Esophagus muscularis mucosa (tissue), 4 donors: Measurements from ENCODE around the gene BACE1. TPM values are rescaled to one million over a fixed set of nuclear protein-coding genes. Genes with fewer than 3 reads are reported as not detected.

Experiments
- DNase-seq: peaks from one replicate; pipeline ENCODE4 v3.0.0-alpha.2; 2017; ENCODE audit errors: extremely low spot score
- H3K27ac ChIP-seq, 4 donors: fragments of 200-600 bp; sonication (generic); replicated peaks in 1 of 4; 1 replicate in 3 of 4; 2 replicates in 1 of 4; pipeline ENCODE4 v1.5.1; 2016 to 2019; ENCODE audit warnings: mild to moderate bottlenecking in 1 of 4
- H3K27me3 ChIP-seq, 4 donors: fragments of 200-600 bp; sonication (generic); one replicate each; pipeline versions ENCODE4 v1.5.1 to v1.6.0; 2016 to 2019
- H3K36me3 ChIP-seq, 4 donors: fragments of 200-600 bp; sonication (generic); one replicate each; pipeline ENCODE4 v1.5.1; 2016 to 2019
- H3K4me1 ChIP-seq, 4 donors: fragments of 200-600 bp; sonication (generic); one replicate each; pipeline ENCODE4 v1.5.1; 2016 to 2019
- H3K4me3 ChIP-seq, 4 donors: fragments of 200-600 bp; sonication (generic); 1 replicate in 2 of 4; 2 replicates in 2 of 4; pipeline ENCODE4 v1.5.1; 2016 to 2019; ENCODE audit warnings: mild to moderate bottlenecking in 4 of 4, moderate library complexity in 1 of 4
- H3K9me3 ChIP-seq, 4 donors: fragments of 200-600 bp; sonication (generic); 1 replicate in 3 of 4; 2 replicates in 1 of 4; pipeline ENCODE4 v1.5.1; 2016 to 2019
- CTCF ChIP-seq, 3 experiments: fragments of 200-600 bp in 2 of 3; fragments of 450-650 bp in 1 of 3; sonication (generic) in 2 of 3; IDR thresholded peaks; one replicate each; pipeline ENCODE4 v1.5.1; 2017 to 2019; ENCODE audit warnings: antibody characterized with exemption in 3 of 3, mild to moderate bottlenecking in 2 of 3, moderate library complexity in 1 of 3
- EP300 ChIP-seq: sonication (generic); formaldehyde crosslinking; IDR thresholded peaks from one replicate; pipeline ENCODE4 v1.6.1; 2017; ENCODE audit warnings: antibody characterized with exemption
- POLR2A ChIP-seq: fragments of 450-650 bp; IDR thresholded peaks from one replicate; pipeline ENCODE4 v1.6.1; 2017; ENCODE audit warnings: antibody characterized with exemption, moderate library complexity, mild to moderate bottlenecking, low read depth
- POLR2AphosphoS5 ChIP-seq, 2 donors: sonication (generic); formaldehyde crosslinking; IDR thresholded peaks; one replicate each; pipeline ENCODE4 v1.6.1; 2017; ENCODE audit warnings: antibody characterized with exemption in 2 of 2
- WGBS: methylation state at CpG from one replicate; pipeline ENCODE4 v1.1.5; 2018; 5-methylcytosine and 5-hydroxymethylcytosine counted together
- intact Hi-C: fragments of 100-400 bp; cut with DNase I; formaldehyde crosslinking; loops from one replicate; pipeline ENCODE4 v1.15.1; 2023
- total RNA-seq, 4 donors: library from RNA; depleted of rRNA; stranded (reverse); fragments of >200 nt; gene quantifications; one replicate each; pipeline versions ENCODE4 v1.1.0 to v1.2.1, GENCODE V29; 2016

BACE1 gene
- total RNA-seq, 4 donors from 2014 or later, result 20.8 to 37.7 (median 23.9) TPM

GRCh38 chr11:117313091-117313490 lies 3.0 kb downstream of the BACE1 start:
- intact Hi-C loops, result no loop called here
- TF ChIP-seq EP300, result no peak
- no peak for TF ChIP-seq CTCF (IDR thresholded peaks at IDR 0.05)
- TF ChIP-seq POLR2AphosphoS5 (IDR thresholded peaks at IDR 0.05), result no peak
- no peak for TF ChIP-seq POLR2A
- WGBS, result 90% methylated on average over 5 of the region's 5 CpGs
- Histone ChIP-seq H3K4me1 (peaks cover 21 to 42% (median 32%) of the 10 kb centered on the region in 4 donors), H3K27me3 (no peaks in the 10 kb centered on the region), H3K4me3 (no peak overlapping the region), H3K9me3 (no peaks in the 10 kb centered on the region), H3K36me3 (peaks cover 0 to 7% (median 3%) of the 10 kb centered on the region in 4 donors), H3K27ac (no peak overlapping the region)
- DNase-seq, result no peak

- H3K4me3 ChIP-seq, result no peak overlapping the region
- no peak for DNase-seq
- no peaks in the 10 kb centered on the region for H3K9me3 ChIP-seq
- H3K27me3 ChIP-seq, result no peaks in the 10 kb centered on the region
- intact Hi-C loops, result no loop called here
- TF ChIP-seq EP300 (no peak), POLR2A (no peak), CTCF (IDR thresholded peaks at IDR 0.05) (no peak), POLR2AphosphoS5 (IDR thresholded peaks at IDR 0.05) (no peak)
- peaks cover 0 to 13% (median 5%) of the 10 kb centered on the region in 4 donors for H3K36me3 ChIP-seq
- peaks cover 3 to 12% (median 9%) of the 10 kb centered on the region in 4 donors for H3K4me1 ChIP-seq
- 97% methylated on average over 7 of the region's 7 CpGs for WGBS
- H3K27ac ChIP-seq, result no peak overlapping the region
These were observed 6.7 kb downstream of the BACE1 start for GRCh38 chr11:117309310-117309709.

GRCh38 chr11:117305145-117305544 lies 10.9 kb downstream of the BACE1 start:
- H3K9me3 ChIP-seq, result no peaks in the 10 kb centered on the region
- peaks cover 0 to 8% (median 2%) of the 10 kb centered on the region in 4 donors for H3K36me3 ChIP-seq
- intact Hi-C loops, result no loop called here
- TF ChIP-seq EP300, result no peak
- TF ChIP-seq POLR2AphosphoS5 (IDR thresholded peaks at IDR 0.05), result no peak
- no peak for TF ChIP-seq POLR2A
- no peak for TF ChIP-seq CTCF (IDR thresholded peaks at IDR 0.05)
- H3K27ac ChIP-seq, result no peak overlapping the region
- no peak for DNase-seq
- 98% methylated on average over 3 of the region's 3 CpGs for WGBS
- H3K4me3 ChIP-seq, result no peak overlapping the region
- H3K27me3 ChIP-seq, result no peaks in the 10 kb centered on the region
- H3K4me1 ChIP-seq, result peaks cover 9 to 10% (median 10%) of the 10 kb centered on the region in 4 donors

- Histone ChIP-seq H3K27ac (no peak overlapping the region), H3K4me1 (peaks cover 18 to 23% (median 20%) of the 10 kb centered on the region in 4 donors), H3K4me3 (no peak overlapping the region), H3K9me3 (no peaks in the 10 kb centered on the region), H3K36me3 (peaks cover 0 to 8% (median 2%) of the 10 kb centered on the region in 4 donors), H3K27me3 (no peaks in the 10 kb centered on the region)
- intact Hi-C loops, result no loop called here
- WGBS, result 94% methylated on average over 5 of the region's 5 CpGs
- no peak for TF ChIP-seq CTCF (IDR thresholded peaks at IDR 0.05)
- DNase-seq, result no peak
These were observed 12.3 kb downstream of the BACE1 start for GRCh38 chr11:117303646-117304315.

GRCh38 chr11:117303101-117303500 lies 13.0 kb downstream of the BACE1 start:
- Histone ChIP-seq H3K27me3 (no peaks in the 10 kb centered on the region), H3K27ac (no peak overlapping the region), H3K9me3 (no peaks in the 10 kb centered on the region), H3K4me1 (peaks cover 18 to 23% (median 20%) of the 10 kb centered on the region in 4 donors), H3K4me3 (no peak overlapping the region), H3K36me3 (peaks cover 0 to 8% (median 2%) of the 10 kb centered on the region in 4 donors)
- DNase-seq, result no peak
- intact Hi-C loops, result no loop called here
- TF ChIP-seq POLR2A, result no peak
- no peak for TF ChIP-seq CTCF (IDR thresholded peaks at IDR 0.05)
- TF ChIP-seq POLR2AphosphoS5 (IDR thresholded peaks at IDR 0.05), result no peak
- TF ChIP-seq EP300, result no peak
- 90% methylated on average over 3 of the region's 4 CpGs for WGBS
